ENCODE results near the gene UGT3A2.
"Not testable (repeated sequence)": the region's sequence is repeated elsewhere in the genome, so short reads cannot be mapped to it uniquely, and the experiment has no call there.

The UGT3A2 gene

GRCh38 chr5:36031223-36031622 is 35.5 kb downstream of the UGT3A2 start:
- Histone ChIP-seq H3K27me3 (ENCODE audit: control insufficient read depth in 1 of 2, insufficient read depth in 2 of 2, low read length in 2 of 2) (no peaks in the 10 kb centered on the region), H3K9ac (ENCODE audit: low read depth in 1 of 2, low read length in 2 of 2) (no peak overlapping the region), H3K36me3 (ENCODE audit: control insufficient read depth in 1 of 2, insufficient read depth in 2 of 2, low read length in 2 of 2) (no peaks in the 10 kb centered on the region), H3K27ac (ENCODE audit: low read depth, low read length) (no peak overlapping the region), H3K4me3 (ENCODE audit: low read depth in 1 of 2, low read length in 2 of 2) (no peak overlapping the region), H3K9me3 (ENCODE audit: control insufficient read depth in 1 of 2, low read length in 2 of 2) (no peaks in the 10 kb centered on the region), H3K4me1 (ENCODE audit: control insufficient read depth in 1 of 2, insufficient read depth in 2 of 2, low read length in 2 of 2) (no peaks in the 10 kb centered on the region)

GRCh38 chr5:36029914-36030313 is 36.8 kb downstream of the UGT3A2 start:
- no peak overlapping the region for H3K4me3 ChIP-seq (ENCODE audit: low read depth in 1 of 2, low read length in 2 of 2)
- H3K9me3 ChIP-seq (ENCODE audit: control insufficient read depth in 1 of 2, low read length in 2 of 2): no peaks in the 10 kb centered on the region

GRCh38 chr5:36028816-36029465 is 37.7 kb downstream of the UGT3A2 start:
- Histone ChIP-seq H3K27ac (ENCODE audit: low read depth, low read length) (no peak overlapping the region), H3K27me3 (ENCODE audit: control insufficient read depth in 1 of 2, insufficient read depth in 2 of 2, low read length in 2 of 2) (no peaks in the 10 kb centered on the region), H3K36me3 (ENCODE audit: control insufficient read depth in 1 of 2, insufficient read depth in 2 of 2, low read length in 2 of 2) (no peaks in the 10 kb centered on the region), H3K9ac (ENCODE audit: low read depth in 1 of 2, low read length in 2 of 2) (no peak overlapping the region), H3K4me3 (ENCODE audit: low read depth in 1 of 2, low read length in 2 of 2) (no peak overlapping the region), H3K9me3 (ENCODE audit: control insufficient read depth in 1 of 2, low read length in 2 of 2) (no peaks in the 10 kb centered on the region), H3K4me1 (ENCODE audit: control insufficient read depth in 1 of 2, insufficient read depth in 2 of 2, low read length in 2 of 2) (no peaks in the 10 kb centered on the region)

More at GRCh38 chr5:36029914-36030313, 36.8 kb downstream of the UGT3A2 start:
- Histone ChIP-seq H3K9ac (ENCODE audit: low read depth in 1 of 2, low read length in 2 of 2) (no peak overlapping the region), H3K27ac (ENCODE audit: low read depth, low read length) (no peak overlapping the region), H3K27me3 (ENCODE audit: control insufficient read depth in 1 of 2, insufficient read depth in 2 of 2, low read length in 2 of 2) (no peaks in the 10 kb centered on the region), H3K36me3 (ENCODE audit: control insufficient read depth in 1 of 2, insufficient read depth in 2 of 2, low read length in 2 of 2) (no peaks in the 10 kb centered on the region), H3K4me1 (ENCODE audit: control insufficient read depth in 1 of 2, insufficient read depth in 2 of 2, low read length in 2 of 2) (no peaks in the 10 kb centered on the region)

GRCh38 chr5:36027711-36028110 is 39.0 kb downstream of the UGT3A2 start:
- H3K4me3 ChIP-seq (ENCODE audit: low read depth in 1 of 2, low read length in 2 of 2): no peak overlapping the region
- H3K4me1 ChIP-seq (ENCODE audit: control insufficient read depth in 1 of 2, insufficient read depth in 2 of 2, low read length in 2 of 2): no peaks in the 10 kb centered on the region
- H3K27me3 ChIP-seq (ENCODE audit: control insufficient read depth in 1 of 2, insufficient read depth in 2 of 2, low read length in 2 of 2): no peaks in the 10 kb centered on the region
- no peaks in the 10 kb centered on the region for H3K36me3 ChIP-seq (ENCODE audit: control insufficient read depth in 1 of 2, insufficient read depth in 2 of 2, low read length in 2 of 2)
- no peak overlapping the region for H3K27ac ChIP-seq (ENCODE audit: low read depth, low read length)
- H3K9me3 ChIP-seq (ENCODE audit: control insufficient read depth in 1 of 2, low read length in 2 of 2): no peaks in the 10 kb centered on the region
- no peak overlapping the region for H3K9ac ChIP-seq (ENCODE audit: low read depth in 1 of 2, low read length in 2 of 2)

- no peak overlapping the region for H3K9ac ChIP-seq (ENCODE audit: low read depth in 1 of 2, low read length in 2 of 2)
Observed at GRCh38 chr5:36026706-36027465, 39.8 kb downstream of the UGT3A2 start.

GRCh38 chr5:36022246-36022645 is 44.4 kb downstream of the UGT3A2 start:
- H3K4me3 ChIP-seq (ENCODE audit: low read depth in 1 of 2, low read length in 2 of 2); H3K27ac ChIP-seq (ENCODE audit: low read depth, low read length); H3K9me3 ChIP-seq (ENCODE audit: control insufficient read depth in 1 of 2, low read length in 2 of 2); H3K36me3 ChIP-seq (ENCODE audit: control insufficient read depth in 1 of 2, insufficient read depth in 2 of 2, low read length in 2 of 2); H3K27me3 ChIP-seq (ENCODE audit: control insufficient read depth in 1 of 2, insufficient read depth in 2 of 2, low read length in 2 of 2); H3K9ac ChIP-seq (ENCODE audit: low read depth in 1 of 2, low read length in 2 of 2): not testable (repeated sequence)
- peaks cover 0 to 10% of the 10 kb centered on the region in 2 donors for H3K4me1 ChIP-seq (ENCODE audit: control insufficient read depth in 1 of 2, insufficient read depth in 2 of 2, low read length in 2 of 2)

More at GRCh38 chr5:36026706-36027465, 39.8 kb downstream of the UGT3A2 start:
- no peaks in the 10 kb centered on the region for H3K27me3 ChIP-seq (ENCODE audit: control insufficient read depth in 1 of 2, insufficient read depth in 2 of 2, low read length in 2 of 2)
- no peak overlapping the region for H3K27ac ChIP-seq (ENCODE audit: low read depth, low read length)
- H3K36me3 ChIP-seq (ENCODE audit: control insufficient read depth in 1 of 2, insufficient read depth in 2 of 2, low read length in 2 of 2): no peaks in the 10 kb centered on the region
- H3K4me3 ChIP-seq (ENCODE audit: low read depth in 1 of 2, low read length in 2 of 2): no peak overlapping the region
- H3K9me3 ChIP-seq (ENCODE audit: control insufficient read depth in 1 of 2, low read length in 2 of 2): no peaks in the 10 kb centered on the region
- H3K4me1 ChIP-seq (ENCODE audit: control insufficient read depth in 1 of 2, insufficient read depth in 2 of 2, low read length in 2 of 2): no peaks in the 10 kb centered on the region

GRCh38 chr5:36019584-36019983 is 47.1 kb downstream of the UGT3A2 start:
- not testable (repeated sequence) for H3K9ac ChIP-seq (ENCODE audit: low read depth in 1 of 2, low read length in 2 of 2); H3K36me3 ChIP-seq (ENCODE audit: control insufficient read depth in 1 of 2, insufficient read depth in 2 of 2, low read length in 2 of 2); H3K27ac ChIP-seq (ENCODE audit: low read depth, low read length); H3K4me3 ChIP-seq (ENCODE audit: low read depth in 1 of 2, low read length in 2 of 2); H3K27me3 ChIP-seq (ENCODE audit: control insufficient read depth in 1 of 2, insufficient read depth in 2 of 2, low read length in 2 of 2)
- Histone ChIP-seq H3K4me1 (ENCODE audit: control insufficient read depth in 1 of 2, insufficient read depth in 2 of 2, low read length in 2 of 2) (peaks cover 0 to 19% of the 10 kb centered on the region in 2 donors), H3K9me3 (ENCODE audit: control insufficient read depth in 1 of 2, low read length in 2 of 2) (peaks cover 10 to 15% of the 10 kb centered on the region in 2 donors)

- no peaks in the 10 kb centered on the region for H3K36me3 ChIP-seq (ENCODE audit: control insufficient read depth in 1 of 2, insufficient read depth in 2 of 2, low read length in 2 of 2)
- peaks cover 0 to 19% of the 10 kb centered on the region in 2 donors for H3K4me1 ChIP-seq (ENCODE audit: control insufficient read depth in 1 of 2, insufficient read depth in 2 of 2, low read length in 2 of 2)
- no peak overlapping the region for H3K27ac ChIP-seq (ENCODE audit: low read depth, low read length)
- H3K27me3 ChIP-seq (ENCODE audit: control insufficient read depth in 1 of 2, insufficient read depth in 2 of 2, low read length in 2 of 2): no peaks in the 10 kb centered on the region
- peak overlapping the region; percentile 0 to 33 for H3K4me3 ChIP-seq (ENCODE audit: low read depth in 1 of 2, low read length in 2 of 2)
- peaks cover 18 to 26% of the 10 kb centered on the region in 2 donors for H3K9me3 ChIP-seq (ENCODE audit: control insufficient read depth in 1 of 2, low read length in 2 of 2)
- H3K9ac ChIP-seq (ENCODE audit: low read depth in 1 of 2, low read length in 2 of 2): no peak overlapping the region
Observed at GRCh38 chr5:36017622-36018021, 49.1 kb downstream of the UGT3A2 start.

GRCh38 chr5:36017004-36017403 is 49.7 kb downstream of the UGT3A2 start:
- Histone ChIP-seq H3K4me3 (ENCODE audit: low read depth in 1 of 2, low read length in 2 of 2) (peak overlapping the region in 1 of 2 donors; percentile 33), H3K4me1 (ENCODE audit: control insufficient read depth in 1 of 2, insufficient read depth in 2 of 2, low read length in 2 of 2) (peaks cover 0 to 19% of the 10 kb centered on the region in 2 donors), H3K27ac (ENCODE audit: low read depth, low read length) (no peak overlapping the region), H3K9me3 (ENCODE audit: control insufficient read depth in 1 of 2, low read length in 2 of 2) (peaks cover 18 to 29% of the 10 kb centered on the region in 2 donors), H3K27me3 (ENCODE audit: control insufficient read depth in 1 of 2, insufficient read depth in 2 of 2, low read length in 2 of 2) (no peaks in the 10 kb centered on the region), H3K9ac (ENCODE audit: low read depth in 1 of 2, low read length in 2 of 2) (no peak overlapping the region), H3K36me3 (ENCODE audit: control insufficient read depth in 1 of 2, insufficient read depth in 2 of 2, low read length in 2 of 2) (no peaks in the 10 kb centered on the region)

- no peaks in the 10 kb centered on the region for H3K36me3 ChIP-seq (ENCODE audit: control insufficient read depth in 1 of 2, insufficient read depth in 2 of 2, low read length in 2 of 2)
- H3K4me3 ChIP-seq (ENCODE audit: low read depth in 1 of 2, low read length in 2 of 2): no peak overlapping the region
- H3K27ac ChIP-seq (ENCODE audit: low read depth, low read length): no peak overlapping the region
- H3K9me3 ChIP-seq (ENCODE audit: control insufficient read depth in 1 of 2, low read length in 2 of 2): peaks cover 28 to 42% of the 10 kb centered on the region in 2 donors
- peaks cover 0 to 16% of the 10 kb centered on the region in 2 donors for H3K4me1 ChIP-seq (ENCODE audit: control insufficient read depth in 1 of 2, insufficient read depth in 2 of 2, low read length in 2 of 2)
- no peak overlapping the region for H3K9ac ChIP-seq (ENCODE audit: low read depth in 1 of 2, low read length in 2 of 2)
- H3K27me3 ChIP-seq (ENCODE audit: control insufficient read depth in 1 of 2, insufficient read depth in 2 of 2, low read length in 2 of 2): no peaks in the 10 kb centered on the region
Observed at GRCh38 chr5:36013182-36013581, 53.5 kb downstream of the UGT3A2 start.
